Thoracic aorta (tissue), 2 donors: ENCODE results near the gene TEAD3. TPM values are rescaled to one million over a fixed set of nuclear protein-coding genes. Genes with fewer than 3 reads are reported as not detected.

Experiments used
- ATAC-seq: fragments of 150-250 bp; one replicate; pipeline ENCODE4 v1.8.0; 2017; ENCODE audit warnings: low read depth; ENCODE audit not compliant: insufficient number of reproducible peaks, low FRiP score
- DNase-seq: peaks from one replicate; pipeline ENCODE4 v3.0.0-alpha.2; 2020; ENCODE audit warnings: low spot score
- H3K27ac ChIP-seq, 2 donors: fragments of 200-600 bp; sonication (generic); 1 replicate in 1 of 2; 2 replicates in 1 of 2; pipeline ENCODE4 v1.5.1; 2016; ENCODE audit warnings: mild to moderate bottlenecking in 2 of 2, moderate library complexity in 2 of 2
- H3K27me3 ChIP-seq: fragments of 200-600 bp; sonication (generic); replicated peaks from 2 replicates; pipeline ENCODE4 v1.6.0; 2016; ENCODE audit warnings: mild to moderate bottlenecking; ENCODE audit not compliant: insufficient read depth
- H3K36me3 ChIP-seq: fragments of 200-600 bp; sonication (generic); one replicate; pipeline ENCODE4 v1.5.1; 2016
- H3K4me1 ChIP-seq, 2 donors: fragments of 200-600 bp; sonication (generic); 1 replicate in 1 of 2; 2 replicates in 1 of 2; pipeline versions ENCODE4 v1.5.1 to v1.6.0; 2016; ENCODE audit warnings: low read depth in 2 of 2, mild to moderate bottlenecking in 1 of 2; ENCODE audit not compliant: control insufficient read depth in 1 of 2
- H3K4me3 ChIP-seq: fragments of 200-600 bp; sonication (generic); 2 replicates; pipeline ENCODE4 v1.5.1; 2016; ENCODE audit warnings: mild to moderate bottlenecking
- H3K9me3 ChIP-seq: fragments of 200-600 bp; sonication (generic); 2 replicates; pipeline ENCODE4 v1.5.1; 2016
- CTCF ChIP-seq: fragments of 200-600 bp; sonication (generic); IDR thresholded peaks from one replicate; pipeline ENCODE4 v1.5.1; 2019; ENCODE audit warnings: antibody characterized with exemption
- total RNA-seq, 2 donors: library from RNA; depleted of rRNA; stranded (reverse); fragments of >200 nt; gene quantifications; one replicate each; pipeline versions ENCODE4 v1.1.0 to v1.2.3, GENCODE V29; 2016

TEAD3 gene
- total RNA-seq, 2 donors from 2014 or later: 50.8 to 68.3 TPM

GRCh38 chr6:35500782-35501181 is 3.9 kb upstream of the TEAD3 start:
- H3K4me1 ChIP-seq: peaks cover 0 to 11% of the 10 kb centered on the region in 2 donors
- H3K27ac ChIP-seq: no peak overlapping the region
- DNase-seq: no peak
- H3K36me3 ChIP-seq: no peaks in the 10 kb centered on the region
- TF ChIP-seq CTCF: no peak
- H3K27me3 ChIP-seq: peaks cover 4% of the 10 kb centered on the region
- ATAC-seq: no peak
- no peak overlapping the region for H3K4me3 ChIP-seq
- H3K9me3 ChIP-seq: no peaks in the 10 kb centered on the region

- ATAC-seq (no peak), DNase-seq (no peak)
- Histone ChIP-seq H3K27me3 (peaks cover 3% of the 10 kb centered on the region), H3K4me1 (peaks cover 2 to 24% of the 10 kb centered on the region in 2 donors), H3K36me3 (no peaks in the 10 kb centered on the region), H3K4me3 (no peak overlapping the region), H3K9me3 (no peaks in the 10 kb centered on the region), H3K27ac (no peak overlapping the region)
- no peak for TF ChIP-seq CTCF
These were observed 2.5 kb upstream of the TEAD3 start for GRCh38 chr6:35499372-35499771.

- no peaks in the 10 kb centered on the region for H3K36me3 ChIP-seq
- ATAC-seq (no peak), DNase-seq (no peak)
- H3K9me3 ChIP-seq: no peaks in the 10 kb centered on the region
- no peaks in the 10 kb centered on the region for H3K27me3 ChIP-seq
- H3K4me1 ChIP-seq: peaks cover 10 to 32% of the 10 kb centered on the region in 2 donors
- no peak for TF ChIP-seq CTCF
- peak overlapping the region in 1 of 2 donors; percentile 99 for H3K27ac ChIP-seq
- H3K4me3 ChIP-seq: peak overlapping the region; percentile 95
These were observed 1.7 kb upstream of the TEAD3 start for GRCh38 chr6:35498422-35499067.

DNA sequence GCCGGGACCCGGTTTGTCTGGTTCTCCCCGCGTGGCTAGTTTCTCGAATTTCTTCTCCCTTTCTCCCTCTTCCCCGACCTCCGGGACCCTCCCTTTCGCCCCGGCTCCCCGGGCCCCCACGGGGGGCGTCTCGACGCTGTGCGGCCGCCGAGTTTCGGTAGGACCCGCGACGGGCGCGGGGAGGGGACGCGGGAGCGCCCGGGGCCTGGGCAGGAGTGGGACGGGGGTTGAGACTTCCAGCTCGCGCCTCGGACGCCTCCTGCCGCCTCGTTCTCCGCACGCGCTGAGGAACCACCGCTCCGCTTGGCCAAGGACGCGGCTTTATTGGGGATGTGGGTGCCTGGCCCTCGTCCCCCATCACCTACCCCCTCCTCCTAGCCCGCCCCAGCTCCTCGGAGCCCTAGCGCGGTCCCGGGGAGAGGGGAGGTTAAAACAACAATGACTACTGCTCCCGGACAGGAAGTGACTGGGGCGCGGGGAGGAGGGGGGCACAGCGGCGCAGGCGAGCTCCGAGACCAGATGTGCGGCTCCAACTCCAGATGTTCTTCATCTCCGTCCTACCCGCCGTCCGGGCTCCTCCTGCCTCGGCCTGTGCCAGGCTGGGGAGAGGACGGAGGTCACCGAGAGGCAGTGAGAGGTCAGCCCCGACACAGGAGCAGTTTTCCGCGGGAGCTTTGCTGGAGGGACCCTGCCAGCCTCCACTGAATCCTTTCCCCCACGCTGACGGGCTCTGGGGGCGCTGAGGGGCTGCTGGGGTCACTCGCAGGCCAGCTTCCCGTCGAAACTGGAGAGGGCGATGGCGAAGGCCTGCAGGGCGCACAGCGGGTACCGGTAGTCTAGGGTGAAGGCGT is 917 bp upstream of the TEAD3 start:
- Histone ChIP-seq H3K27me3 (no peaks in the 10 kb centered on the region), H3K9me3 (no peaks in the 10 kb centered on the region), H3K27ac (peak overlapping the region; percentile 97 to 99), H3K4me3 (peak overlapping the region; percentile 95), H3K4me1 (peaks cover 16 to 40% of the 10 kb centered on the region in 2 donors), H3K36me3 (no peaks in the 10 kb centered on the region)
- TF ChIP-seq CTCF: no peak
- ATAC-seq (peak; percentile 12), DNase-seq (peak; percentile 61)
